ENCODE measurements around the gene UNC50.
"Not testable (repeated sequence)": the region's sequence is repeated elsewhere in the genome, so short reads cannot be mapped to it uniquely, and the experiment has no call there.

Gene UNC50

GRCh38 chr2:98576666-98577312 lies 31.6 kb upstream of the UNC50 start:
- no peak for DNase-seq (ENCODE audit: low read depth)

GRCh38 chr2:98577313-98577712 lies 31.1 kb upstream of the UNC50 start:
- no peak for DNase-seq (ENCODE audit: low read depth)

GRCh38 chr2:98578231-98578630 lies 30.2 kb upstream of the UNC50 start:
- no peak for DNase-seq (ENCODE audit: low read depth)

- DNase-seq (ENCODE audit: low read depth) = no peak
These were observed 28.5 kb upstream of the UNC50 start for GRCh38 chr2:98579926-98580325.

GRCh38 chr2:98580656-98581284 lies 27.6 kb upstream of the UNC50 start:
- no peak for DNase-seq (ENCODE audit: low read depth)

- no peak for DNase-seq (ENCODE audit: low read depth)
These were observed 25.9 kb upstream of the UNC50 start for GRCh38 chr2:98582523-98582922.

- no peak for DNase-seq (ENCODE audit: low read depth)
These were observed 25.1 kb upstream of the UNC50 start for GRCh38 chr2:98583276-98583675.

GRCh38 chr2:98583816-98584618 lies 24.4 kb upstream of the UNC50 start:
- no peak for DNase-seq (ENCODE audit: low read depth)

- DNase-seq (ENCODE audit: low read depth) = no peak
These were observed 23.0 kb upstream of the UNC50 start for GRCh38 chr2:98585386-98585785.

GRCh38 chr2:98586551-98587140 lies 21.7 kb upstream of the UNC50 start:
- no peak for DNase-seq (ENCODE audit: low read depth)

- no peak for DNase-seq (ENCODE audit: low read depth)
These were observed 19.4 kb upstream of the UNC50 start for GRCh38 chr2:98588880-98589431.

GRCh38 chr2:98589489-98589888 lies 18.9 kb upstream of the UNC50 start:
- no peak for DNase-seq (ENCODE audit: low read depth)

- no peak for DNase-seq (ENCODE audit: low read depth)
These were observed 15.8 kb upstream of the UNC50 start for GRCh38 chr2:98592565-98592964.

- DNase-seq (ENCODE audit: low read depth) = not testable (repeated sequence)
These were observed 13.7 kb upstream of the UNC50 start for GRCh38 chr2:98594665-98595064.

- no peak for DNase-seq (ENCODE audit: low read depth)
These were observed 9.5 kb upstream of the UNC50 start for GRCh38 chr2:98598781-98599428.

GRCh38 chr2:98601532-98602132 lies 6.8 kb upstream of the UNC50 start:
- DNase-seq (ENCODE audit: low read depth) = no peak

- no peak for DNase-seq (ENCODE audit: low read depth)
These were observed 3.8 kb upstream of the UNC50 start for GRCh38 chr2:98604547-98604946.

GRCh38 chr2:98605076-98605475 lies 3.3 kb upstream of the UNC50 start:
- DNase-seq (ENCODE audit: low read depth) = no peak

- DNase-seq (ENCODE audit: low read depth) = no peak
These were observed 2.0 kb upstream of the UNC50 start for GRCh38 chr2:98606431-98606830.

- no peak for DNase-seq (ENCODE audit: low read depth)
These were observed 1.3 kb upstream of the UNC50 start for GRCh38 chr2:98607104-98607503.

- no peak for DNase-seq (ENCODE audit: low read depth)
These were observed 661 bp upstream of the UNC50 start for GRCh38 chr2:98607741-98608115.
